Measurements from ENCODE around the gene ENOX2. TPM values are rescaled to one million over a fixed set of nuclear protein-coding genes. Genes with fewer than 3 reads are reported as not detected.

ENOX2 gene
- polyA plus RNA-seq, 1 donor (not counting 4 experiments of a cell fraction or from before 2014, with no cell fraction given) = 24.5 TPM

- no peaks in the 10 kb centered on the region for H3K27me3 ChIP-seq (ENCODE audit: control insufficient read depth, extremely low read depth, insufficient read depth, low read length)
- H3K9ac ChIP-seq (ENCODE audit: control insufficient read depth, extremely low read depth, insufficient read depth, low read length) = no peak overlapping the region
- H3K9me1 ChIP-seq (ENCODE audit: control insufficient read depth, extremely low read depth, insufficient read depth, low read length) = no peaks in the 10 kb centered on the region
- dilution Hi-C loops (cut with MboI; ENCODE audit: extremely low pct_ligation_motif_present, low sequenced_read_pairs) = no loop called here
- no peaks in the 10 kb centered on the region for H4K20me1 ChIP-seq (ENCODE audit: control insufficient read depth, extremely low read depth, insufficient read depth, low read length)
- no peak overlapping the region for H3K4me2 ChIP-seq (ENCODE audit: control insufficient read depth, extremely low read depth, insufficient read depth, low read depth, low read length)
- H3K4me3 ChIP-seq (ENCODE audit: control insufficient read depth in 2 of 3, extremely low read depth in 1 of 3, insufficient read depth in 2 of 3, low read depth in 1 of 3, low read length in 3 of 3) = no peak overlapping the region
- no peaks in the 10 kb centered on the region for H3K9me3 ChIP-seq (ENCODE audit: control insufficient read depth, low read depth, low read length)
- no peaks in the 10 kb centered on the region for H3K4me1 ChIP-seq (ENCODE audit: control insufficient read depth, extremely low read depth, insufficient read depth, low read length)
- no peak overlapping the region for H3K27ac ChIP-seq (ENCODE audit: control insufficient read depth, insufficient read depth, low read length)
- no peak for TF ChIP-seq CTCF (optimal IDR thresholded peaks at IDR 0.05 in 1 of 3, IDR thresholded peaks at IDR 0.05 in 1 of 3, conservative IDR thresholded peaks at IDR 0.05 in 1 of 3; ENCODE audit: extremely low read depth in 1 of 3, insufficient read depth in 2 of 3, low read length in 3 of 3)
- TF ChIP-seq EZH2 (IDR thresholded peaks at IDR 0.05; ENCODE audit: low read length) = no peak
- no peaks in the 10 kb centered on the region for H3K79me2 ChIP-seq (ENCODE audit: control insufficient read depth, insufficient read depth, low read length)
- H3K36me3 ChIP-seq (ENCODE audit: control insufficient read depth in 2 of 2, extremely low read depth in 1 of 2, insufficient read depth in 2 of 2, low read length in 2 of 2) = no peaks in the 10 kb centered on the region
- DNase-seq (ENCODE audit: low read depth, low spot score) (no peak), FAIRE-seq (no peak)
- no peak overlapping the region for H2AFZ ChIP-seq (ENCODE audit: control insufficient read depth, low read length)
These were observed 244.7 kb downstream of the ENOX2 start for GRCh38 chrX:130658310-130658709.

- no peaks in the 10 kb centered on the region for H3K36me3 ChIP-seq (ENCODE audit: control insufficient read depth in 2 of 2, extremely low read depth in 1 of 2, insufficient read depth in 2 of 2, low read length in 2 of 2)
- H3K27ac ChIP-seq (ENCODE audit: control insufficient read depth, insufficient read depth, low read length) = no peak overlapping the region
- no peak overlapping the region for H2AFZ ChIP-seq (ENCODE audit: control insufficient read depth, low read length)
- no peak for TF ChIP-seq EZH2 (IDR thresholded peaks at IDR 0.05; ENCODE audit: low read length)
- no peak for TF ChIP-seq CTCF (optimal IDR thresholded peaks at IDR 0.05 in 1 of 3, IDR thresholded peaks at IDR 0.05 in 1 of 3, conservative IDR thresholded peaks at IDR 0.05 in 1 of 3; ENCODE audit: extremely low read depth in 1 of 3, insufficient read depth in 2 of 3, low read length in 3 of 3)
- H3K4me1 ChIP-seq (ENCODE audit: control insufficient read depth, extremely low read depth, insufficient read depth, low read length) = no peaks in the 10 kb centered on the region
- no peaks in the 10 kb centered on the region for H4K20me1 ChIP-seq (ENCODE audit: control insufficient read depth, extremely low read depth, insufficient read depth, low read length)
- no peak overlapping the region for H3K4me3 ChIP-seq (ENCODE audit: control insufficient read depth in 2 of 3, extremely low read depth in 1 of 3, insufficient read depth in 2 of 3, low read depth in 1 of 3, low read length in 3 of 3)
- dilution Hi-C loops (cut with MboI; ENCODE audit: extremely low pct_ligation_motif_present, low sequenced_read_pairs) = no loop called here
- no peak overlapping the region for H3K4me2 ChIP-seq (ENCODE audit: control insufficient read depth, extremely low read depth, insufficient read depth, low read depth, low read length)
- DNase-seq (ENCODE audit: low read depth, low spot score) (no peak), FAIRE-seq (no peak)
- no peaks in the 10 kb centered on the region for H3K9me1 ChIP-seq (ENCODE audit: control insufficient read depth, extremely low read depth, insufficient read depth, low read length)
- H3K9me3 ChIP-seq (ENCODE audit: control insufficient read depth, low read depth, low read length) = no peaks in the 10 kb centered on the region
- no peaks in the 10 kb centered on the region for H3K27me3 ChIP-seq (ENCODE audit: control insufficient read depth, extremely low read depth, insufficient read depth, low read length)
- no peaks in the 10 kb centered on the region for H3K79me2 ChIP-seq (ENCODE audit: control insufficient read depth, insufficient read depth, low read length)
- no peak overlapping the region for H3K9ac ChIP-seq (ENCODE audit: control insufficient read depth, extremely low read depth, insufficient read depth, low read length)
These were observed 248.5 kb downstream of the ENOX2 start for GRCh38 chrX:130654409-130654950.
